Fibroblast of lung (primary cell): ENCODE measurements around the gene B2M.

Source experiments
- EZH2 ChIP-seq: IDR thresholded peaks from 2 replicates; pipeline ENCODE4 v1.5.1; 2012; ENCODE audit warnings: low read length, control low read depth, mild to moderate bottlenecking; ENCODE audit errors: missing control alignments
- TF ChIP-seq, protein P1 (sequence below), 2 donors: IDR thresholded peaks in 1 of 2; conservative IDR thresholded peaks in 1 of 2; 1 replicate in 1 of 2; 2 replicates in 1 of 2; pipeline ENCODE4 v1.5.1; 2011 to 2012; ENCODE audit warnings: low read length in 2 of 2, control low read depth in 1 of 2, inconsistent platforms in 1 of 2, low read depth in 1 of 2, mild to moderate bottlenecking in 1 of 2

DNA sequence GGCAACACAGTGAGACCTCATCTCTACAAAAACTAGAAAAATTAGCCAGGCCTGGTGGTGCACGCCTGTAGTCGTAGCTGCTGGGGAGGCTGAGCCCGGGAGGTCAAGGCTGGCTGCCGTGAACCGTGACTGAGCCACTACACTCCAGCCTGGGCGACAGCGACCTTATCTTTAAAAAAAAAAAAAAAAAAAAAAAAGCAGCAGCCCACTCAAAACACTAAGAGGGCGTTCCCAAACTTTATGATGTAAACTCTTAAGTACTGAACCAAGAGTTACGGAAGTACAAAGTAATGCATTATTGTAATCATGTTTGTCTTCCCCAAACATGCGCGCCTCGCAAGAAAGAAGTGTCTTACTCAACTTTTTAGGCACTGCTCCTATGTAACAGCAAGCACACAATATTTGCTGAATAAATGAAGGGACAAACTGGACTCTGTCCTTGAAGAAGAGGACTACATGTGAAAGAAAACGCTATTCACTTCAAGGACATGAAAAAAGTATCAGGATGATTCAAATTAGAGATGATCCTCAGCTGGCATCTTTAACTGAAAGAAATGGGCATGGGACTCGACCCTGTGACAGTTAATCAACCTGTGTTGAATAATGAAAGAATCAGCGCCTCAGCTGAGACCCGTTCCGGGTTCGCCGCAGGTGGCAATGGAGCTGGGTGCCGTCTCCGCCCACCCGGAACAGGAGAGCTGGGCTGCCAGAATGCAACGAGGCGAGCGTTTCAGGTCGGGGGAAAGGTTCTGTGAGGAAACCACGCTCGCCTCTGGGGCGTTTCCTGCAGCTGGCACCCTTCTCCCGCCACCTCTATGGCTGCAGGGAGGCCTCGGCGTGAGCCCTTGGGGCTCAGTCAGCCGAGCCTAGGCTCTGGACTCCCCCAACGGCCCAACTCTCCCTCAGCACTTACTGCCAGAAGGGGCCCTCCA is 48.6 kb upstream of the B2M start:
- TF ChIP-seq, protein P1, sequence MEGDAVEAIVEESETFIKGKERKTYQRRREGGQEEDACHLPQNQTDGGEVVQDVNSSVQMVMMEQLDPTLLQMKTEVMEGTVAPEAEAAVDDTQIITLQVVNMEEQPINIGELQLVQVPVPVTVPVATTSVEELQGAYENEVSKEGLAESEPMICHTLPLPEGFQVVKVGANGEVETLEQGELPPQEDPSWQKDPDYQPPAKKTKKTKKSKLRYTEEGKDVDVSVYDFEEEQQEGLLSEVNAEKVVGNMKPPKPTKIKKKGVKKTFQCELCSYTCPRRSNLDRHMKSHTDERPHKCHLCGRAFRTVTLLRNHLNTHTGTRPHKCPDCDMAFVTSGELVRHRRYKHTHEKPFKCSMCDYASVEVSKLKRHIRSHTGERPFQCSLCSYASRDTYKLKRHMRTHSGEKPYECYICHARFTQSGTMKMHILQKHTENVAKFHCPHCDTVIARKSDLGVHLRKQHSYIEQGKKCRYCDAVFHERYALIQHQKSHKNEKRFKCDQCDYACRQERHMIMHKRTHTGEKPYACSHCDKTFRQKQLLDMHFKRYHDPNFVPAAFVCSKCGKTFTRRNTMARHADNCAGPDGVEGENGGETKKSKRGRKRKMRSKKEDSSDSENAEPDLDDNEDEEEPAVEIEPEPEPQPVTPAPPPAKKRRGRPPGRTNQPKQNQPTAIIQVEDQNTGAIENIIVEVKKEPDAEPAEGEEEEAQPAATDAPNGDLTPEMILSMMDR (conservative IDR thresholded peaks at IDR 0.05 in 1 of 2, IDR thresholded peaks at IDR 0.05 in 1 of 2; ENCODE audit: low read depth in 1 of 2, low read length in 2 of 2) = no peak
- TF ChIP-seq EZH2 = no peak
